IMR-90 (cell line): Measurements from ENCODE around the gene ACLY. TPM values are rescaled to one million over a fixed set of nuclear protein-coding genes. Genes with fewer than 3 reads are reported as not detected.
A peak's percentile ranks its signal among the peaks of the same experiment; 100 is the strongest.

Source experiments
- ATAC-seq: fragments of 200-7000 bp; cut with Tn5 transposase; 2 replicates; pipeline ENCODE4 v1.9.1; 2020; ENCODE audit warnings: low read depth, mild to moderate bottlenecking, moderate library complexity
- BruUV-seq: library from RNA; stranded (reverse); fragments of 400-500 nt; replicated peaks from 2 replicates; lab custom pipeline; 2021; lab: Mats Ljungman, UMichigan
- CTCF ChIA-PET: fragments of 300-600 bp; formaldehyde crosslinking; extraction: SDS; loops from one replicate; lab custom pipeline; 2021; ENCODE audit warnings: antibody characterized with exemption; lab: Yijun Ruan, JAX
- POLR2A ChIA-PET: fragments of 300-600 bp; sonication (Branson Sonifier 250); formaldehyde crosslinking; loops from one replicate; lab custom pipeline; 2022; ENCODE audit warnings: antibody characterized with exemption; ENCODE audit not compliant: unreplicated experiment; lab: Charles Lee
- DNase-seq: peaks from one replicate; pipeline ENCODE4 v3.0.0; 2013
- H2AFZ ChIP-seq: replicated peaks from 2 replicates; pipeline ENCODE3; 2013; ENCODE audit warnings: low read length, mild to moderate bottlenecking; ENCODE audit not compliant: poor library complexity
- H2AK5ac ChIP-seq: 2 replicates; pipeline ENCODE4 v1.6.1; 2013; ENCODE audit warnings: low read depth, low read length, inconsistent platforms
- H2AK9ac ChIP-seq: replicated peaks from 2 replicates; pipeline ENCODE3; 2013; ENCODE audit warnings: mild to moderate bottlenecking, low read depth, low read length, moderate library complexity; ENCODE audit not compliant: poor library complexity
- H2BK120ac ChIP-seq: 2 replicates; pipeline ENCODE4 v1.6.1; 2013; ENCODE audit warnings: low read depth, low read length, inconsistent platforms
- H2BK15ac ChIP-seq: 3 replicates; pipeline ENCODE4 v1.6.1; 2013; ENCODE audit warnings: low read depth, low read length, inconsistent platforms
- H2BK20ac ChIP-seq: 2 replicates; pipeline ENCODE4 v1.6.1; 2013; ENCODE audit warnings: low read depth, mild to moderate bottlenecking, inconsistent platforms, low read length, moderate library complexity
- H2BK5ac ChIP-seq: 2 replicates; pipeline ENCODE4 v1.6.1; 2013; ENCODE audit warnings: mild to moderate bottlenecking, low read depth, low read length, inconsistent platforms; ENCODE audit not compliant: poor library complexity, severe bottlenecking
- H3K14ac ChIP-seq: replicated peaks from 2 replicates; pipeline ENCODE4 v1.6.1; 2013; ENCODE audit warnings: low read depth, low read length, inconsistent platforms
- H3K18ac ChIP-seq: 2 replicates; pipeline ENCODE4 v1.6.1; 2013; ENCODE audit warnings: low read depth, low read length, control low read depth
- H3K23ac ChIP-seq: 2 replicates; pipeline ENCODE4 v1.6.1; 2013; ENCODE audit warnings: low read depth, low read length, inconsistent platforms
- H3K27ac ChIP-seq: 2 replicates; pipeline ENCODE4 v1.5.1; 2013; ENCODE audit warnings: mild to moderate bottlenecking, control low read depth, low read length; ENCODE audit not compliant: insufficient read depth
- H3K27me3 ChIP-seq: 2 replicates; pipeline ENCODE4 v1.6.1; 2013; ENCODE audit warnings: low read length; ENCODE audit not compliant: control insufficient read depth, insufficient read depth
- H3K36me3 ChIP-seq: 2 replicates; pipeline ENCODE4 v1.6.1; 2013; ENCODE audit warnings: low read length, mixed read lengths; ENCODE audit not compliant: control insufficient read depth, insufficient read depth
- H3K4ac ChIP-seq: 2 replicates; pipeline ENCODE4 v1.6.1; 2013; ENCODE audit warnings: low read depth, low read length, inconsistent platforms
- H3K4me1 ChIP-seq: 2 replicates; pipeline ENCODE4 v1.6.1; 2013; ENCODE audit warnings: low read length, mixed read lengths; ENCODE audit not compliant: control insufficient read depth, insufficient read depth
- H3K4me2 ChIP-seq: 2 replicates; pipeline ENCODE4 v1.6.1; 2013; ENCODE audit warnings: low read depth, mild to moderate bottlenecking, control low read depth, low read length, moderate library complexity
- H3K4me3 ChIP-seq: 2 replicates; pipeline ENCODE4 v1.5.1; 2013; ENCODE audit warnings: low read depth, mild to moderate bottlenecking, control low read depth, low read length, moderate library complexity; ENCODE audit not compliant: insufficient read depth
- H3K56ac ChIP-seq: 2 replicates; pipeline ENCODE4 v1.6.1; 2013; ENCODE audit warnings: low read length, inconsistent platforms; ENCODE audit not compliant: insufficient read depth; ENCODE audit errors: extremely low read depth
- H3K79me1 ChIP-seq, 2 experiments: 2 replicates each; pipeline ENCODE4 v1.6.1; 2013; ENCODE audit warnings: low read length in 2 of 2, inconsistent platforms in 1 of 2, low read depth in 1 of 2
- H3K9ac ChIP-seq: 2 replicates; pipeline ENCODE4 v1.6.1; 2013; ENCODE audit warnings: low read depth, low read length, control low read depth
- H3K9me1 ChIP-seq: 2 replicates; pipeline ENCODE4 v1.6.1; 2013; ENCODE audit warnings: low read length, inconsistent platforms; ENCODE audit not compliant: insufficient read depth
- H3K9me3 ChIP-seq: 2 replicates; pipeline ENCODE4 v1.6.1; 2013; ENCODE audit warnings: low read length; ENCODE audit not compliant: control insufficient read depth, insufficient read depth
- H4K20me1 ChIP-seq: 2 replicates; pipeline ENCODE4 v1.6.1; 2013; ENCODE audit warnings: low read length, inconsistent platforms; ENCODE audit not compliant: insufficient read depth
- H4K5ac ChIP-seq: 2 replicates; pipeline ENCODE4 v1.6.1; 2013; ENCODE audit warnings: mild to moderate bottlenecking, low read depth, low read length, control low read depth
- H4K8ac ChIP-seq, 2 experiments: 2 replicates each; pipeline ENCODE4 v1.6.1; 2013; ENCODE audit warnings: low read depth in 2 of 2, low read length in 2 of 2, control low read depth in 1 of 2, inconsistent platforms in 1 of 2
- H4K91ac ChIP-seq: 2 replicates; pipeline ENCODE4 v1.6.1; 2013; ENCODE audit warnings: low read depth, low read length, inconsistent platforms; ENCODE audit not compliant: insufficient read depth
- ELK1 ChIP-seq: fragments of 150-350 bp; IDR thresholded peaks from 2 replicates; pipeline ENCODE4 v1.6.1; 2016; ENCODE audit warnings: low read depth, mild to moderate bottlenecking, low read length, moderate library complexity, borderline replicate concordance
- FOS ChIP-seq: fragments of 150-350 bp; IDR thresholded peaks from 2 replicates; pipeline ENCODE4 v1.6.1; 2016; ENCODE audit warnings: low read depth, low read length
- POLR2A ChIP-seq: IDR thresholded peaks from 2 replicates; pipeline ENCODE4 v1.6.1; 2012; ENCODE audit warnings: mild to moderate bottlenecking, low read depth, low read length
- RFX5 ChIP-seq: IDR thresholded peaks from 2 replicates; pipeline ENCODE4 v1.8.0; 2012; ENCODE audit warnings: low read depth, mild to moderate bottlenecking, low read length, moderate library complexity
- SMC3 ChIP-seq: fragments of 150-350 bp; IDR thresholded peaks from 2 replicates; pipeline ENCODE4 v1.6.1; 2016; ENCODE audit warnings: low read depth, mild to moderate bottlenecking, antibody characterized with exemption, low read length, moderate library complexity
- USF2 ChIP-seq: fragments of 150-350 bp; IDR thresholded peaks from 2 replicates; pipeline ENCODE4 v1.6.1; 2017; ENCODE audit warnings: mild to moderate bottlenecking, antibody characterized with exemption, low read length, low read depth
- WGBS, 2 experiments: methylation state at CpG; one replicate each; pipeline versions ENCODE4 v1.1.5 to v1.1.7; 2013; ENCODE audit warnings: missing lambda C conversion rate in 2 of 2; ENCODE audit not compliant: insufficient read length in 1 of 2; ENCODE audit errors: extremely low coverage in 2 of 2; 5-methylcytosine and 5-hydroxymethylcytosine counted together
- dilution Hi-C: fragments of 300-500 bp; cut with HindIII; formaldehyde crosslinking; loops from one replicate; pipeline ENCODE4 v1.14.3; 2018; ENCODE audit warnings: low sequenced_read_pairs; ENCODE audit not compliant: unreplicated experiment
- in situ Hi-C: fragments of 300-500 bp; cut with MboI; formaldehyde crosslinking; loops from 3 replicates; pipeline ENCODE4 v1.14.3; 2019; ENCODE audit warnings: low sequenced_read_pairs, inconsistent platforms, mixed read lengths
- intact Hi-C: fragments of 100-400 bp; cut with micrococcal nuclease; formaldehyde crosslinking; loops from 2 replicates; pipeline ENCODE4 v1.10.0; 2022
- polyA plus RNA-seq, 3 experiments: library from polyadenylated mRNA; depleted of rRNA; stranded (reverse); fragments of >200 nt; gene quantifications; 2 replicates each; pipeline ENCODE4 v1.2.3, GENCODE V29; 2012; ENCODE audit warnings: low replicate concordance in 1 of 3
- total RNA-seq: library from RNA; depleted of rRNA; stranded (reverse); fragments of >200 nt; gene quantifications from 2 replicates; pipeline ENCODE4 v1.2.3, GENCODE V29; 2012

ACLY gene
- total and polyA plus RNA-seq, 2 of the 4 experiments (the other 2 are of a cell fraction): 167 to 230 TPM

DNA sequence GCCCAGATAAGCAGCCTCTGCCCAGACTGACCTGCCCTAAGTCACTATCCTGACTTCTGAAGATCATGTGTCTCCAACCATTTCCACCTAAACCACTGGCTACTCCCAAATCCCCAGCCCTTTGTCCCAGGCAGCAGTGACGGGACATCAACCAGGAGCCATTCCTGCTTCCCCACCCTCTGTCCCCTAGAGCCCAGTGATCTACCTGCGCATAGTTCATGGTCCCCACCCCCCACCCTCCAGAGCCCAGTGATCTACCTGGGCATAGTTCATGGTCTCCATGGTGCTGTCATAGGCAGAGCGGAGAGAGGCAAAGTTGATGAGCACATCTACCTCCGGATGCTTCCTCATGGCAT, 26.8 kb downstream of the ACLY start:
- intact Hi-C loops: no loop called here
- POLR2A ChIA-PET: no interaction called here
- Histone ChIP-seq H2BK120ac (no peak overlapping the region), H4K91ac (no peak overlapping the region), H3K9me1 (peaks cover 28% of the 10 kb centered on the region), H3K4me2 (no peak overlapping the region), H3K18ac (no peak overlapping the region), H3K4ac (0 out of 2 replicates have a peak overlapping the region, but pooled peaks have one; percentile 13), H3K79me1 (peaks cover 31 to 82% of the 10 kb centered on the region in 2 experiments), H3K4me3 (no peak overlapping the region), H3K9ac (no peak overlapping the region), H3K27me3 (no peaks in the 10 kb centered on the region), H2AK9ac (peak overlapping the region; percentile 42), H4K8ac (no peak overlapping the region), H3K4me1 (peaks cover 18% of the 10 kb centered on the region), H2AK5ac (no peak overlapping the region), H3K56ac (no peak overlapping the region), H3K14ac (no peak overlapping the region), H2BK20ac (no peak overlapping the region), H2BK15ac (no peak overlapping the region), H3K23ac (no peak overlapping the region), H2BK5ac (peak overlapping the region; percentile 18), H3K27ac (no peak overlapping the region), H4K5ac (no peak overlapping the region), H3K9me3 (no peaks in the 10 kb centered on the region), H3K36me3 (peaks cover 72% of the 10 kb centered on the region), H2AFZ (no peak overlapping the region), H4K20me1 (peaks cover 62% of the 10 kb centered on the region)
- in situ Hi-C loops: no loop called here
- BruUV-seq: no TSS peak
- CTCF ChIA-PET: no interaction called here
- no peak for ATAC-seq
- TF ChIP-seq FOS: no peak
- no peak for TF ChIP-seq USF2
- no peak for TF ChIP-seq POLR2A
- TF ChIP-seq ELK1: no peak
- TF ChIP-seq SMC3: no peak
- TF ChIP-seq RFX5: no peak
- dilution Hi-C loops: no loop called here
- no peak for DNase-seq
- whole genome bisulfite sequencing, 2 experiments: 100% methylated on average over 1 of the region's 4 CpGs; no CpG with 5 or more reads in 1 of the 2 experiments
